SK-N-SH (cell line): ENCODE results near the gene NRTN. TPM values are rescaled to one million over a fixed set of nuclear protein-coding genes. Genes with fewer than 3 reads are reported as not detected.

Source experiments
- CTCF ChIA-PET: fragments of 300-600, 350-600 bp; formaldehyde crosslinking; extraction: SDS; loops from one replicate; lab custom pipeline; 2021; lab: Yijun Ruan, JAX
- POLR2A ChIA-PET: fragments of 350-600 bp; sonication (Branson Sonifier 250); formaldehyde crosslinking; extraction: SDS; loops from one replicate; lab custom pipeline; 2020; ENCODE audit warnings: antibody characterized with exemption, inconsistent platforms; lab: Yijun Ruan, JAX
- DNase-seq: peaks from one replicate; pipeline ENCODE4 v3.0.0; 2012
- H2AFZ ChIP-seq: fragments of 200-600 bp; sonication (generic); 2 replicates; pipeline ENCODE4 v1.8.1; 2016; ENCODE audit warnings: antibody characterized with exemption, mild to moderate bottlenecking, low read depth
- H3F3A ChIP-seq: fragments of 200-600 bp; sonication (generic); replicated peaks from 2 replicates; pipeline ENCODE3; 2016; ENCODE audit warnings: antibody characterized with exemption, mild to moderate bottlenecking; ENCODE audit not compliant: insufficient read depth
- H3K27ac ChIP-seq, 2 experiments: fragments of 200-500 bp in 1 of 2; fragments of 200-600 bp in 1 of 2; sonication (Bioruptor generic) in 1 of 2; sonication (generic), shearing (Covaris generic) in 1 of 2; 2 replicates each; pipeline versions ENCODE4 v1.5.1 to v1.6.1; 2014 to 2016; ENCODE audit warnings: low read depth in 2 of 2, inconsistent platforms in 1 of 2, low read length in 1 of 2, mild to moderate bottlenecking in 1 of 2, mixed read lengths in 1 of 2
- H3K27me3 ChIP-seq: fragments of 200-600 bp; sonication (generic), shearing (Covaris generic); 2 replicates; pipeline ENCODE4 v1.6.1; 2016; ENCODE audit warnings: mixed run types; ENCODE audit not compliant: insufficient read depth
- H3K36me3 ChIP-seq, 2 experiments: fragments of 200-500 bp in 1 of 2; fragments of 200-600 bp in 1 of 2; sonication (Bioruptor generic) in 1 of 2; sonication (generic) in 1 of 2; replicated peaks in 1 of 2; 2 replicates each; pipeline versions ENCODE3 to v1.5.1; 2014 to 2016; ENCODE audit warnings: low read length in 1 of 2, mild to moderate bottlenecking in 1 of 2; ENCODE audit not compliant: insufficient read depth in 2 of 2, control insufficient read depth in 1 of 2
- H3K4me1 ChIP-seq, 2 experiments: fragments of 200-500 bp in 1 of 2; fragments of 200-600 bp in 1 of 2; sonication (Bioruptor generic) in 1 of 2; sonication (generic), shearing (Covaris generic) in 1 of 2; 2 replicates each; pipeline versions ENCODE4 v1.5.1 to v1.6.1; 2014 to 2016; ENCODE audit warnings: low read depth in 1 of 2, low read length in 1 of 2, mixed run types in 1 of 2; ENCODE audit not compliant: insufficient read depth in 2 of 2, control insufficient read depth in 1 of 2
- H3K4me2 ChIP-seq: fragments of 200-600 bp; sonication (generic), shearing (Covaris generic); 2 replicates; pipeline ENCODE4 v1.6.1; 2017; ENCODE audit warnings: mixed run types
- H3K4me3 ChIP-seq, 2 experiments: fragments of 200-500 bp in 1 of 2; fragments of 200-600 bp in 1 of 2; sonication (Bioruptor generic) in 1 of 2; sonication (generic), shearing (Covaris generic) in 1 of 2; 2 replicates each; pipeline versions ENCODE4 v1.5.1 to v1.8.1; 2014 to 2016; ENCODE audit warnings: low read depth in 2 of 2, inconsistent platforms in 1 of 2, low read length in 1 of 2, mild to moderate bottlenecking in 1 of 2, mixed read lengths in 1 of 2, moderate library complexity in 1 of 2
- H3K79me2 ChIP-seq: fragments of 200-600 bp; sonication (generic); 2 replicates; pipeline ENCODE4 v1.8.1; 2017; ENCODE audit warnings: mild to moderate bottlenecking; ENCODE audit not compliant: insufficient read depth
- H3K9ac ChIP-seq: fragments of 200-600 bp; sonication (generic); 2 replicates; pipeline ENCODE4 v1.6.1; 2017; ENCODE audit warnings: mixed run types
- H3K9me2 ChIP-seq: fragments of 200-600 bp; sonication (generic); 2 replicates; pipeline ENCODE4 v1.6.1; 2017; ENCODE audit warnings: mixed run types
- H3K9me3 ChIP-seq: fragments of 200-600 bp; sonication (generic); 2 replicates; pipeline ENCODE4 v1.6.1; 2017; ENCODE audit warnings: mixed run types, mild to moderate bottlenecking, moderate library complexity
- H4K20me1 ChIP-seq: fragments of 200-600 bp; sonication (generic); 2 replicates; pipeline ENCODE4 v1.6.1; 2017; ENCODE audit warnings: mild to moderate bottlenecking, mixed run types; ENCODE audit not compliant: insufficient read depth
- CHD2 ChIP-seq: fragments of 150-350 bp; IDR thresholded peaks from 2 replicates; pipeline ENCODE4 v1.6.1; 2018; ENCODE audit warnings: low read length; ENCODE audit not compliant: partially characterized antibody
- EP300 ChIP-seq, 2 experiments: IDR thresholded peaks; 2 replicates each; pipeline versions ENCODE4 v1.4.0 to v1.6.1; 2012; ENCODE audit warnings: borderline replicate concordance in 1 of 2, low read depth in 1 of 2, low read length in 1 of 2
- FOXM1 ChIP-seq: IDR thresholded peaks from 2 replicates; pipeline ENCODE4 v1.4.0; 2012; ENCODE audit warnings: low read depth, mild to moderate bottlenecking
- MXI1 ChIP-seq: IDR thresholded peaks from 2 replicates; pipeline ENCODE4 v1.6.1; 2012; ENCODE audit warnings: mild to moderate bottlenecking, low read depth, low read length, improper control_type of control experiment
- NFIC ChIP-seq: IDR thresholded peaks from 2 replicates; pipeline ENCODE4 v1.4.0; 2012; ENCODE audit warnings: borderline replicate concordance
- NRF1 ChIP-seq: IDR thresholded peaks from 2 replicates; pipeline ENCODE4 v1.6.1; 2012; ENCODE audit warnings: low read depth, mild to moderate bottlenecking, low read length
- PBX3 ChIP-seq: IDR thresholded peaks from 2 replicates; pipeline ENCODE4; 2012
- RAD21 ChIP-seq: IDR thresholded peaks from 2 replicates; pipeline ENCODE4 v1.6.1; 2012; ENCODE audit warnings: mild to moderate bottlenecking, low read length
- SIN3A ChIP-seq: IDR thresholded peaks from 2 replicates; pipeline ENCODE4 v1.6.1; 2012; ENCODE audit warnings: low read depth, mild to moderate bottlenecking, low read length, moderate library complexity, borderline replicate concordance
- SMC3 ChIP-seq: IDR thresholded peaks from 2 replicates; pipeline ENCODE4 v1.6.1; 2012; ENCODE audit warnings: low read depth, low read length, improper control_type of control experiment
- YY1 ChIP-seq: IDR thresholded peaks from 2 replicates; pipeline ENCODE4 v1.4.0; 2012; ENCODE audit warnings: low read depth, mild to moderate bottlenecking
- WGBS: methylation state at CpG from one replicate; pipeline ENCODE4 v1.1.6; 2017; ENCODE audit warnings: low lambda C conversion rate; 5-methylcytosine and 5-hydroxymethylcytosine counted together
- polyA plus RNA-seq, 3 experiments: library from polyadenylated mRNA; depleted of rRNA; stranded (reverse); fragments of >200 nt; gene quantifications; 2 replicates each; pipeline ENCODE4 v1.2.3, GENCODE V29; 2012
- TF ChIP-seq, protein P1 (sequence below): fragments of 200-600 bp; sonication (generic); IDR thresholded peaks from 2 replicates; pipeline ENCODE4 v1.6.1; 2017; ENCODE audit warnings: antibody characterized with exemption, mild to moderate bottlenecking, moderate library complexity
- TF ChIP-seq, protein P2 (sequence below): IDR thresholded peaks from 2 replicates; pipeline ENCODE4 v1.4.0; 2012; ENCODE audit warnings: low read depth, borderline replicate concordance

Gene NRTN
- polyA plus RNA-seq, 1 of the 3 experiments (the other 2 are of a cell fraction), result 0.99 TPM

- Histone ChIP-seq H3K36me3 (no peaks in the 10 kb centered on the region), H3K4me1 (peaks cover 0 to 28% of the 10 kb centered on the region in 2 experiments; a peak in 1 of 4 replicates), H3K79me2 (no peaks in the 10 kb centered on the region), H3K27me3 (no peaks in the 10 kb centered on the region), H3F3A (no peaks in the 10 kb centered on the region), H3K27ac (no peak overlapping the region), H3K4me2 (peak overlapping the region; percentile 54), H3K9me3 (no peaks in the 10 kb centered on the region), H3K9ac (peak overlapping the region; percentile 43; the same call in 1 of the 2 replicates), H3K4me3 (peak overlapping the region; percentile 38 to 67; a peak in 3 of 4 replicates), H3K9me2 (no peaks in the 10 kb centered on the region), H4K20me1 (no peaks in the 10 kb centered on the region), H2AFZ (peak overlapping the region; percentile 81; the same call in 1 of the 2 replicates)
- TF ChIP-seq NFIC (peak; percentile 66), YY1 (no peak), RAD21 (peak; percentile 34), NRF1 (no peak), CHD2 (peak; percentile 25), FOXM1 (no peak), MXI1 (no peak; the same call in 1 of the 2 replicates), SMC3 (no peak), PBX3 (peak; percentile 88), SIN3A (no peak), EP300 (IDR thresholded peaks at IDR 0.05; ENCODE audit: borderline replicate concordance in 1 of 2, low read depth in 1 of 2, low read length in 1 of 2) (no peak)
- TF ChIP-seq, protein P1, sequence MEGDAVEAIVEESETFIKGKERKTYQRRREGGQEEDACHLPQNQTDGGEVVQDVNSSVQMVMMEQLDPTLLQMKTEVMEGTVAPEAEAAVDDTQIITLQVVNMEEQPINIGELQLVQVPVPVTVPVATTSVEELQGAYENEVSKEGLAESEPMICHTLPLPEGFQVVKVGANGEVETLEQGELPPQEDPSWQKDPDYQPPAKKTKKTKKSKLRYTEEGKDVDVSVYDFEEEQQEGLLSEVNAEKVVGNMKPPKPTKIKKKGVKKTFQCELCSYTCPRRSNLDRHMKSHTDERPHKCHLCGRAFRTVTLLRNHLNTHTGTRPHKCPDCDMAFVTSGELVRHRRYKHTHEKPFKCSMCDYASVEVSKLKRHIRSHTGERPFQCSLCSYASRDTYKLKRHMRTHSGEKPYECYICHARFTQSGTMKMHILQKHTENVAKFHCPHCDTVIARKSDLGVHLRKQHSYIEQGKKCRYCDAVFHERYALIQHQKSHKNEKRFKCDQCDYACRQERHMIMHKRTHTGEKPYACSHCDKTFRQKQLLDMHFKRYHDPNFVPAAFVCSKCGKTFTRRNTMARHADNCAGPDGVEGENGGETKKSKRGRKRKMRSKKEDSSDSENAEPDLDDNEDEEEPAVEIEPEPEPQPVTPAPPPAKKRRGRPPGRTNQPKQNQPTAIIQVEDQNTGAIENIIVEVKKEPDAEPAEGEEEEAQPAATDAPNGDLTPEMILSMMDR, result peak; percentile 36
- TF ChIP-seq, protein P2, sequence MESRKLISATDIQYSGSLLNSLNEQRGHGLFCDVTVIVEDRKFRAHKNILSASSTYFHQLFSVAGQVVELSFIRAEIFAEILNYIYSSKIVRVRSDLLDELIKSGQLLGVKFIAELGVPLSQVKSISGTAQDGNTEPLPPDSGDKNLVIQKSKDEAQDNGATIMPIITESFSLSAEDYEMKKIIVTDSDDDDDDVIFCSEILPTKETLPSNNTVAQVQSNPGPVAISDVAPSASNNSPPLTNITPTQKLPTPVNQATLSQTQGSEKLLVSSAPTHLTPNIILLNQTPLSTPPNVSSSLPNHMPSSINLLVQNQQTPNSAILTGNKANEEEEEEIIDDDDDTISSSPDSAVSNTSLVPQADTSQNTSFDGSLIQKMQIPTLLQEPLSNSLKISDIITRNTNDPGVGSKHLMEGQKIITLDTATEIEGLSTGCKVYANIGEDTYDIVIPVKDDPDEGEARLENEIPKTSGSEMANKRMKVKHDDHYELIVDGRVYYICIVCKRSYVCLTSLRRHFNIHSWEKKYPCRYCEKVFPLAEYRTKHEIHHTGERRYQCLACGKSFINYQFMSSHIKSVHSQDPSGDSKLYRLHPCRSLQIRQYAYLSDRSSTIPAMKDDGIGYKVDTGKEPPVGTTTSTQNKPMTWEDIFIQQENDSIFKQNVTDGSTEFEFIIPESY, result no peak
- peak; percentile 83 for DNase-seq
- POLR2A ChIA-PET, result interaction anchor here (1.3 to 2.8 kb wide), 2 partner anchors 23 to 32 kb away, joined by 3 to 15 read pairs; partner anchors contain the start of gene NRTN
- CTCF ChIA-PET, result interaction anchor here (0.6 to 5.8 kb wide), 7 partner anchors 13 to 196 kb away, joined by 3 to 51 read pairs (median 8); partner anchors contain the start of genes FUT6 and NRTN
- WGBS, result 8% methylated on average over 14 of the region's 24 CpGs
Observed at GRCh38 chr19:5826531-5827341, 21.9 kb downstream of the NRTN start.
